Thyroid gland (tissue), 4 donors: Measurements from ENCODE around the gene LDLRAD3. TPM values are rescaled to one million over a fixed set of nuclear protein-coding genes. Genes with fewer than 3 reads are reported as not detected.

Source experiments
- DNase-seq, 2 donors: peaks; one replicate each; pipeline ENCODE4 v3.0.0-alpha.2; 2019
- H3K27ac ChIP-seq, 3 donors: fragments of 200-600 bp; sonication (generic); 1 replicate in 2 of 3; 2 replicates in 1 of 3; pipeline ENCODE4 v1.5.1; 2016 to 2019; ENCODE audit warnings: mild to moderate bottlenecking in 1 of 3, moderate library complexity in 1 of 3
- H3K27me3 ChIP-seq: fragments of 200-600 bp; sonication (generic); one replicate; pipeline ENCODE4 v1.5.1; 2019
- H3K36me3 ChIP-seq, 2 donors: fragments of 200-600 bp; sonication (generic); one replicate each; pipeline ENCODE4 v1.5.1; 2016 to 2019
- H3K4me1 ChIP-seq, 2 donors: fragments of 200-600 bp; sonication (generic); one replicate each; pipeline ENCODE4 v1.5.1; 2017 to 2019
- H3K4me3 ChIP-seq, 3 donors: fragments of 200-600 bp; sonication (generic); replicated peaks in 1 of 3; 1 replicate in 2 of 3; 2 replicates in 1 of 3; pipeline ENCODE4 v1.5.1; 2016; ENCODE audit warnings: mild to moderate bottlenecking in 1 of 3
- H3K9me3 ChIP-seq: fragments of 200-600 bp; sonication (generic); one replicate; pipeline ENCODE4 v1.5.1; 2017
- POLR2A ChIP-seq, 2 donors: fragments of 450-650 bp; IDR thresholded peaks; one replicate each; pipeline ENCODE4 v1.6.1; 2017; ENCODE audit warnings: antibody characterized with exemption in 2 of 2, mild to moderate bottlenecking in 2 of 2, moderate library complexity in 1 of 2
- WGBS, 2 donors: methylation state at CpG; one replicate each; pipeline ENCODE4 v1.1.5; 2017; 5-methylcytosine and 5-hydroxymethylcytosine counted together
- intact Hi-C: fragments of 100-400 bp; cut with DNase I; formaldehyde crosslinking; loops from one replicate; pipeline ENCODE4 v1.15.1; 2023
- total RNA-seq, 4 donors: library from RNA; depleted of rRNA; stranded (reverse); fragments of >200 nt; gene quantifications; one replicate each; pipeline ENCODE4 v1.2.3, GENCODE V29; 2016
- TF ChIP-seq, protein P1 (sequence below), 6 experiments: fragments of 200-600 bp in 3 of 6; fragments of 450-650 bp in 3 of 6; sonication (generic) in 3 of 6; IDR thresholded peaks; one replicate each; pipeline ENCODE4 v1.5.1; 2016 to 2019; ENCODE audit warnings: antibody characterized with exemption in 6 of 6, mild to moderate bottlenecking in 2 of 6, inconsistent platforms in 1 of 6, moderate library complexity in 1 of 6

Gene LDLRAD3
- total RNA-seq, 4 donors from 2014 or later: 3.6 to 9.3 (median 6.2) TPM

DNA sequence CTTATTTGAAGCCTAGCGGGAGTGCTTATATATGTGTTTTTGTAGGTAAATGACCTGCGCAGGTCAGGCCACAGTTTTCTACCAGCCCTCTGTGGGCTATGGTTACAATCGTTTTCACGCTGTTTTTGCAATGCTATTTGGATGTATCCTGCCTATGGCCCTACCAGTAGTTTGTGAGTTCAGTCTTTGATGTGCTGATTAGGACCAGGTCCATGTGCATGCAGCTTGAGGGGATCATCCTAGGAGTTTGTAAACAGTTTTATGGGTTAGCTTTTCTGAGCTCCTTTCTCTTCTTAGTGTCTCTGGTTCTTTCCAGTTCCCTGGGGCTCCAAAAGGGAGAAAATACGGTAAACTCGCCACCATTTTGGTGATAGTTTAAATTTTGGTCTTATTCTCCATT, 142.5 kb downstream of the LDLRAD3 start:
- no peaks in the 10 kb centered on the region for H3K36me3 ChIP-seq

DNA sequence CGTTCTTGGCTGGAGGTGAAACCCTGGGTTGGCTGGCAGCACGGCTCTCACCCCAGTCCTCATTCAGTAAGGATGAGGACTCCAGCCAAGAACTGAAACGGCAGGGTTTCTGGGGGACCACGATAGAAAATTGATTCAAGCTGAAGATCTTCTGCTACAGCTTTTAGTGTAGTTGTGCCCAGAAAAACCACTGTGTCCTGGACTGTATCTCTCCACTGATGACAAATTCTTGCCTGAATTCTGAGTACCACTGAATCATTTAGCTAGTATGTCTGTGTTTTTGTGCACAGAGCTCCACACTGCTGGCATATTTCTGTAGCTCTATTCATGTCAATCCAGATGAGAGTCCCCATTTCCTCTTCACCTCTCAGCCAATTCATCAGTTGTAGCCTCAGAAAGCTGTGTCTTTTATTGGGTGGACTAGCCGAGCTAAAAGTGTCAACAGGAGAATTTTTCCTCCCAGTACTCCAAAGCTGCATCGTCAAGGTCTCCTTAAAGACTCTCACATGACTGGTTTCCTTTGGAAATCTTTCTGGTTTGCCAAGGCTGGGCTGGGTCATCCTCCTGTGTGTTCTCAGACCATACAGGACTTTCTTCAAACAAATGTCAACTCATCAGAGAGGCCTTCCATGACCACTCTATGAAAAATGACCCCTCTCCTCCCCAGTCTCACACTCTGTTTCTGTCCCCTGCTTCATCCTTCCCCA, 144.6 kb downstream of the LDLRAD3 start:
- no peaks in the 10 kb centered on the region for H3K36me3 ChIP-seq
- H3K4me1 ChIP-seq: peaks cover 0 to 4% of the 10 kb centered on the region in 2 donors
- H3K27me3 ChIP-seq: no peaks in the 10 kb centered on the region
- DNase-seq: no peak
- intact Hi-C loops: no loop called here
- no peak overlapping the region for H3K4me3 ChIP-seq
- H3K9me3 ChIP-seq: no peaks in the 10 kb centered on the region
- peak overlapping the region in 1 of 3 donors; percentile 30 for H3K27ac ChIP-seq
- 45 to 54% methylated on average over 6 of the region's 6 CpGs for WGBS, 2 donors
- no peak for TF ChIP-seq POLR2A (IDR thresholded peaks at IDR 0.05)
- TF ChIP-seq, protein P1, sequence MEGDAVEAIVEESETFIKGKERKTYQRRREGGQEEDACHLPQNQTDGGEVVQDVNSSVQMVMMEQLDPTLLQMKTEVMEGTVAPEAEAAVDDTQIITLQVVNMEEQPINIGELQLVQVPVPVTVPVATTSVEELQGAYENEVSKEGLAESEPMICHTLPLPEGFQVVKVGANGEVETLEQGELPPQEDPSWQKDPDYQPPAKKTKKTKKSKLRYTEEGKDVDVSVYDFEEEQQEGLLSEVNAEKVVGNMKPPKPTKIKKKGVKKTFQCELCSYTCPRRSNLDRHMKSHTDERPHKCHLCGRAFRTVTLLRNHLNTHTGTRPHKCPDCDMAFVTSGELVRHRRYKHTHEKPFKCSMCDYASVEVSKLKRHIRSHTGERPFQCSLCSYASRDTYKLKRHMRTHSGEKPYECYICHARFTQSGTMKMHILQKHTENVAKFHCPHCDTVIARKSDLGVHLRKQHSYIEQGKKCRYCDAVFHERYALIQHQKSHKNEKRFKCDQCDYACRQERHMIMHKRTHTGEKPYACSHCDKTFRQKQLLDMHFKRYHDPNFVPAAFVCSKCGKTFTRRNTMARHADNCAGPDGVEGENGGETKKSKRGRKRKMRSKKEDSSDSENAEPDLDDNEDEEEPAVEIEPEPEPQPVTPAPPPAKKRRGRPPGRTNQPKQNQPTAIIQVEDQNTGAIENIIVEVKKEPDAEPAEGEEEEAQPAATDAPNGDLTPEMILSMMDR (IDR thresholded peaks at IDR 0.05): no peak

More for the DNA sequence above, 142.5 kb downstream of the LDLRAD3 start:
- WGBS, 2 donors: 77 to 87% methylated on average over 6 of the region's 6 CpGs
- Histone ChIP-seq H3K27ac (no peak overlapping the region), H3K9me3 (no peaks in the 10 kb centered on the region), H3K4me1 (peaks cover 0 to 4% of the 10 kb centered on the region in 2 donors), H3K4me3 (no peak overlapping the region), H3K27me3 (no peaks in the 10 kb centered on the region)
- no peak for DNase-seq
- intact Hi-C loops: no loop called here
- no peak for TF ChIP-seq POLR2A (IDR thresholded peaks at IDR 0.05)
- TF ChIP-seq, protein P1 (IDR thresholded peaks at IDR 0.05): no peak

DNA sequence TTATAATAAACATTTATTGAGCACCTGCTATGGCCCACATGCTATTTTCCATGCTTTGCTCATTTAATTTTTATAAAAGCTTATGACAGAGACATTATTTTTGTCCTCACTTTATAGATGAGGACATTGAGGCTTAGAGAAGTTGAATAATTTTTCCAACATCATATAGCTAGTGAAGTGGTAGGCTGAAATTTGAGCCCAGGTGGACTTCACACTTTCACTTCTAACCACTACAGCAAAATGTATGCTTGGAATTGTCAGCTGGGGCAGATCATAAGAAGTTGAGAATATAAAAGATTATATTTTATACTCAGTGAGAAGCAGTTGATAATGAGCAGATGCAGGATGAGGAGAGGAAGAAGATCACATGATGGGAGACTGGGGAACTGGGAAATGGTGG, 146.1 kb downstream of the LDLRAD3 start:
- no peak for DNase-seq
- Histone ChIP-seq H3K27me3 (no peaks in the 10 kb centered on the region), H3K9me3 (no peaks in the 10 kb centered on the region), H3K36me3 (no peaks in the 10 kb centered on the region), H3K4me1 (peaks cover 0 to 4% of the 10 kb centered on the region in 2 donors), H3K4me3 (no peak overlapping the region), H3K27ac (no peak overlapping the region)
- TF ChIP-seq, protein P1 (IDR thresholded peaks at IDR 0.05): no peak
- TF ChIP-seq POLR2A (IDR thresholded peaks at IDR 0.05): no peak
- intact Hi-C loops: no loop called here

DNA sequence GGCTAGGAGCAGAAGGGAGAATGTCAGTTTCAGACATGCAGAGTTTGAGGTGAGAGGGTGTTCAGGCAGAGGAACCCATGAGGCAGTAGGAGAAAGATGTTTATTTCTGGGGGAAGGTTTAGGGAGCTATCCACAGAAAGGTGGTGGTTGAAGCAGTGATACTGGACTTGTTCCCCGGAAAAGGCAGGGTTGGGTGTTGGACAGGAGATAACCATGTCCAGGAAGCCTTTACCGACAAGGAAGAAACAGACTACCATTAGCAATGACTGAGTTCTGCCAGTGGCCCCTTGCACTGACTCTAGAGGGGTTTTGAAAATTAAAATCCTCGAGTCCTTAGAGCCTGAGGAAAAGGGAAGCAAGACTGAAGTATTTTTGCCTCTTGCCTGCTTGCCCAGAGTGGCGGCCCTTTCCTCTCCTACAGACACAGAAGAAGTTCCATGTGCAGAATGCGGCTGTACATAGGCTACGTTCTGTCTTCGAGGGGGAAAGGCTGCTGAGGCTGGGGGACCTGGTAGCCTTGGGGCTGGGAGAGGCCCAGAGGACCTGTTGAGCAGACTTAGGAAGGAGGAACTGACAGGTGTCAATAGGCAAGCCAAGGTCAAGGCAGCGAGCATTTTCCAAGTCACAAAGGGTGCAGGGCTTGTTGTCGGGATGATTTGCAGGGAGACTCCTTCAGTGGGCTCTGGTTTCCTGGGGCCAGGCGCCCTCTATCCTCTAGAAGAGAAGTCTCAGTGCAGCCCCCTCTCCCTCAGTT, 146.7 kb downstream of the LDLRAD3 start:
- Histone ChIP-seq H3K36me3 (no peaks in the 10 kb centered on the region), H3K27me3 (no peaks in the 10 kb centered on the region), H3K27ac (no peak overlapping the region), H3K4me3 (no peak overlapping the region), H3K4me1 (peaks cover 0 to 4% of the 10 kb centered on the region in 2 donors), H3K9me3 (no peaks in the 10 kb centered on the region)
- no peak for DNase-seq
- 82 to 93% methylated on average over 10 of the region's 10 CpGs for WGBS, 2 donors
- TF ChIP-seq, protein P1 (IDR thresholded peaks at IDR 0.05): no peak
- no peak for TF ChIP-seq POLR2A (IDR thresholded peaks at IDR 0.05)
- intact Hi-C loops: no loop called here

DNA sequence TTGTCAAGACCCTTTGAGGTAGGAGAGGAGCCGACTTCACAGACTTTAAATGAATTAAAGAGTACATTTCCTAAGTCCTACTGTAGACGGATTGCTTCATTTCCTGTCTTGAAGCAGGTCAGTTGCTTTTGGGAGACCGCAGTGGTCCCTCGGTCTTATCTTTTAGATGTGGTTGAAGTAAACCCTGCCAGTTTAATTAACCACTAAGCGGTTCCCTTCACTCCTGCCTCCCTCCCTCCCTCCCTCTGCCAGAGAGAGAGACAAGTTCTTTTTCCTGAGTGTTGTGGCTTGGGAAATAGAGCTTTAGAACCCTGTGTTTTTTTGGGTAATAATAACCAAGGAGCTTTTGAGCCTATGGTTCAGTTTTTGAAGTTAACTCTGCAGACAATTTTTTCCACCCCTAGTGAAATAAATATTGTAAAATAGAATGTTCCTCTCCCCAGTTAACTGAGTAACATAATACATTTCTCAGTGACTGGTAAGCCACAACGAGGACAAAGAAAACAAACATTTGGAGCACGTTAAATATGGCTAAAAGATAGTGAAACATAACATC, 147.5 kb downstream of the LDLRAD3 start:
- peak overlapping the region in 1 of 3 donors; percentile 17 for H3K27ac ChIP-seq
- H3K4me3 ChIP-seq: no peak overlapping the region
- H3K27me3 ChIP-seq: no peaks in the 10 kb centered on the region
- no peak for TF ChIP-seq POLR2A (IDR thresholded peaks at IDR 0.05)
- TF ChIP-seq, protein P1 (IDR thresholded peaks at IDR 0.05): no peak
- WGBS, 2 donors: 48 to 52% methylated on average over 7 of the region's 7 CpGs
- H3K36me3 ChIP-seq: no peaks in the 10 kb centered on the region
- no peak for DNase-seq
- H3K4me1 ChIP-seq: peaks cover 0 to 4% of the 10 kb centered on the region in 2 donors
- no peaks in the 10 kb centered on the region for H3K9me3 ChIP-seq
- intact Hi-C loops: no loop called here
